Measurements from ENCODE around the gene GPR89B.
"Not testable (repeated sequence)": the region's sequence is repeated elsewhere in the genome, so short reads cannot be mapped to it uniquely, and the experiment has no call there.

The GPR89B gene

GRCh38 chr1:147964575-147964974 lies 36.4 kb downstream of the GPR89B start:
- ATAC-seq = not testable (repeated sequence)

GRCh38 chr1:147966657-147967056 lies 38.4 kb downstream of the GPR89B start:
- not testable (repeated sequence) for ATAC-seq

GRCh38 chr1:147978896-147979651 lies 50.9 kb downstream of the GPR89B start:
- not testable (repeated sequence) for ATAC-seq

GRCh38 chr1:147985374-147985773 lies 57.2 kb downstream of the GPR89B start:
- not testable (repeated sequence) for ATAC-seq

GRCh38 chr1:147987893-147988292 lies 59.7 kb downstream of the GPR89B start:
- ATAC-seq = 0 out of 3 replicates have a peak, but pooled peaks have one; percentile 48

GRCh38 chr1:147992916-147993315 lies 64.7 kb downstream of the GPR89B start:
- not testable (repeated sequence) for ATAC-seq

- ATAC-seq = not testable (repeated sequence)
Observed at GRCh38 chr1:147993400-147993799, 65.2 kb downstream of the GPR89B start.

GRCh38 chr1:147993825-147994615 lies 65.8 kb downstream of the GPR89B start:
- ATAC-seq = not testable (repeated sequence)

- not testable (repeated sequence) for ATAC-seq
Observed at GRCh38 chr1:147996088-147996487, 67.9 kb downstream of the GPR89B start.

- not testable (repeated sequence) for ATAC-seq
Observed at GRCh38 chr1:148007724-148008123, 79.5 kb downstream of the GPR89B start.

- ATAC-seq = no peak
Observed at GRCh38 chr1:148010527-148010926, 82.3 kb downstream of the GPR89B start.

GRCh38 chr1:148013177-148014144 lies 85.2 kb downstream of the GPR89B start:
- ATAC-seq = not testable (repeated sequence)

More at GRCh38 chr1:148010527-148010926, 82.3 kb downstream of the GPR89B start:
- TF ChIP-seq BACH2 (CRISPR knock-in tag; IDR thresholded peaks at IDR 0.05; ENCODE audit: borderline replicate concordance) (no peak), RARB (CRISPR knock-in tag; IDR thresholded peaks at IDR 0.05) (no peak), ZNF8 (CRISPR knock-in tag; IDR thresholded peaks at IDR 0.05) (no peak), ZNF70 (CRISPR knock-in tag; IDR thresholded peaks at IDR 0.05) (no peak), CSRNP3 (CRISPR knock-in tag; IDR thresholded peaks at IDR 0.05) (no peak), ZNF565 (CRISPR knock-in tag; conservative IDR thresholded peaks at IDR 0.05; ENCODE audit: low read depth) (no peak), TOX (CRISPR knock-in tag; IDR thresholded peaks at IDR 0.05; ENCODE audit: borderline replicate concordance) (no peak), GLIS3 (CRISPR knock-in tag; IDR thresholded peaks at IDR 0.05) (no peak), TCF4 (CRISPR knock-in tag; IDR thresholded peaks at IDR 0.05; ENCODE audit: borderline replicate concordance) (no peak), PPARA (CRISPR knock-in tag; IDR thresholded peaks at IDR 0.05; ENCODE audit: borderline replicate concordance) (no peak), CREB5 (CRISPR knock-in tag; IDR thresholded peaks at IDR 0.05; ENCODE audit: low read depth) (no peak), ARNTL (CRISPR knock-in tag; IDR thresholded peaks at IDR 0.05; ENCODE audit: borderline replicate concordance, low read depth) (no peak), ZFP30 (CRISPR knock-in tag; IDR thresholded peaks at IDR 0.05) (no peak), ESRRG (CRISPR knock-in tag; IDR thresholded peaks at IDR 0.05) (no peak), PATZ1 (CRISPR knock-in tag; IDR thresholded peaks at IDR 0.05; ENCODE audit: borderline replicate concordance) (no peak), SNAI2 (CRISPR knock-in tag; IDR thresholded peaks at IDR 0.05) (no peak), ISL1 (CRISPR knock-in tag; IDR thresholded peaks at IDR 0.05) (no peak)
